ENCODE measurements around the gene BATF2. TPM values are rescaled to one million over a fixed set of nuclear protein-coding genes. Genes with fewer than 3 reads are reported as not detected.

Gene BATF2
- total RNA-seq, 2 experiments from 2014 or later: 0.10 TPM; not detected in 1

GRCh38 chr11:64951529-64951928 is 45.2 kb downstream of the BATF2 start:
- POLR2A ChIA-PET: no interaction called here
- Mint-ChIP-seq H3K27me3 (peaks cover 9% of the 10 kb centered on the region), H3K4me3 (no peak overlapping the region), H3K36me3 (ENCODE audit: low read depth) (no peaks in the 10 kb centered on the region), H3K9me3 (no peaks in the 10 kb centered on the region), H3K4me1 (no peaks in the 10 kb centered on the region), H3K27ac (no peak overlapping the region)
- CTCF ChIA-PET: interaction anchor here (0.6 to 1.0 kb wide), 6 partner anchors 12 to 403 kb away, joined by 3 to 6 read pairs (median 3); partner anchors contain the start of gene TIGD3
- DNase-seq: no peak

- CTCF ChIA-PET: interaction anchor here (0.7 kb wide), 1 partner anchor 35 kb away, joined by 3 read pairs; no protein-coding TSS in a partner anchor
- POLR2A ChIA-PET: no interaction called here
- Mint-ChIP-seq H3K4me3 (no peak overlapping the region), H3K4me1 (no peaks in the 10 kb centered on the region), H3K36me3 (ENCODE audit: low read depth) (no peaks in the 10 kb centered on the region), H3K27me3 (peaks cover 4% of the 10 kb centered on the region), H3K9me3 (no peaks in the 10 kb centered on the region), H3K27ac (no peak overlapping the region)
- no peak for DNase-seq
Observed at GRCh38 chr11:64947208-64947814, 49.5 kb downstream of the BATF2 start.

Small RNA genes within 50 kb of the gene (microRNA-seq; reads per million reads assigned to microRNA genes)
- gene MIR6879 (ENCODE audit: borderline microRNAs expressed, borderline replicate concordance): 1.3 reads per million

Other genes starting within 250 kb of the BATF2 start
- 1 to 10 TPM; 3.9 to 4.3 TPM for gene PYGM, start 237.0 kb downstream of the BATF2 start, total RNA-seq
- gene SF1, start 218.4 kb downstream of the BATF2 start, total RNA-seq: 100 to 1,000 TPM; 435 to 456 TPM
- gene MAP4K2, start 193.8 kb downstream of the BATF2 start, total RNA-seq: 10 to 100 TPM; 86.6 to 91.2 TPM
- 10 to 100 TPM; 35.1 to 38.7 TPM for gene MEN1, start 186.4 kb downstream of the BATF2 start, total RNA-seq
- 1 to 10 TPM in 1 of 2 experiments, under 1 TPM in 1; 0.42 to 1.3 TPM for gene CDC42BPG, start 152.3 kb downstream of the BATF2 start, total RNA-seq
- gene EHD1, start 118.3 kb downstream of the BATF2 start, total RNA-seq: 100 to 1,000 TPM; 131 to 149 TPM
- 10 to 100 TPM; 23.0 to 25.7 TPM for gene ATG2A, start 79.8 kb downstream of the BATF2 start, total RNA-seq
- 10 to 100 TPM; 12.0 to 13.7 TPM for gene PPP2R5B, start 72.3 kb downstream of the BATF2 start, total RNA-seq
- not detected for gene GPHA2, start 61.1 kb downstream of the BATF2 start, total RNA-seq
- gene MAJIN, start 24.9 kb downstream of the BATF2 start, total RNA-seq: under 1 TPM; 0.20 to 0.54 TPM
- gene ARL2, start 17.2 kb upstream of the BATF2 start, total RNA-seq: 10 to 100 TPM; 62.4 to 65.3 TPM
- 10 to 100 TPM; 28.3 to 34.8 TPM for gene SNX15, start 30.5 kb upstream of the BATF2 start, total RNA-seq
- 10 to 100 TPM; 35.9 to 40.5 TPM for gene SAC3D1, start 44.2 kb upstream of the BATF2 start, total RNA-seq
- 1 to 10 TPM; 6.3 to 7.3 TPM for gene NAALADL1, start 61.6 kb upstream of the BATF2 start, total RNA-seq
- gene CDCA5, start 87.1 kb upstream of the BATF2 start, total RNA-seq: 100 to 1,000 TPM; 105 to 109 TPM
- gene ZFPL1, start 87.3 kb upstream of the BATF2 start, total RNA-seq: 10 to 100 TPM; 27.2 to 29.8 TPM
- 100 to 1,000 TPM; 146 to 148 TPM for gene VPS51, start 99.2 kb upstream of the BATF2 start, total RNA-seq
- gene TM7SF2, start 114.9 kb upstream of the BATF2 start, total RNA-seq: 10 to 100 TPM; 26.1 to 27.7 TPM
- 1 to 10 TPM; 8.6 to 9.9 TPM for gene ZNHIT2, start 120.7 kb upstream of the BATF2 start, total RNA-seq
- 1,000 to 10,000 TPM; 1,051 to 1,116 TPM for gene FAU, start 125.2 kb upstream of the BATF2 start, total RNA-seq
- 10 to 100 TPM; 49.5 to 55.4 TPM for gene MRPL49, start 125.3 kb upstream of the BATF2 start, total RNA-seq
- 10 to 100 TPM; 40.5 to 42.2 TPM for gene SYVN1, start 137.5 kb upstream of the BATF2 start, total RNA-seq
- gene SPDYC, start 173.3 kb upstream of the BATF2 start, total RNA-seq: not detected
- 100 to 1,000 TPM; 192 to 207 TPM for gene CAPN1, start 185.0 kb upstream of the BATF2 start, total RNA-seq